HG02943 (cell line): ENCODE data around the gene PGLYRP2.
"Not testable (repeated sequence)": the region's sequence is repeated elsewhere in the genome, so short reads cannot be mapped to it uniquely, and the experiment has no call there.

Experiments used
- ATAC-seq: cut with Tn5 transposase; IDR thresholded peaks from one replicate; pipeline ENCODE4 v1.9.1; 2021; ENCODE audit warnings: mild to moderate bottlenecking, low read depth, moderate library complexity; ENCODE audit not compliant: unreplicated experiment

Gene PGLYRP2

GRCh38 chr19:15479391-15480345 lies at the start of gene PGLYRP2:
PGLYRP2 (minus strand) TSS chr19:15479501; CDS start chr19:15479371, 130 bp downstream.
- no peak for ATAC-seq

- no peak for ATAC-seq
Observed at GRCh38 chr19:15527705-15528104, 48.4 kb upstream of the PGLYRP2 start.

- ATAC-seq: no peak
Observed at GRCh38 chr19:15526408-15526807, 47.1 kb upstream of the PGLYRP2 start.

- no peak for ATAC-seq
Observed at GRCh38 chr19:15525291-15525690, 46.0 kb upstream of the PGLYRP2 start.

- no peak for ATAC-seq
Observed at GRCh38 chr19:15524781-15525180, 45.5 kb upstream of the PGLYRP2 start.

GRCh38 chr19:15519433-15519976 lies 40.2 kb upstream of the PGLYRP2 start:
- ATAC-seq: no peak

GRCh38 chr19:15517778-15518177 lies 38.5 kb upstream of the PGLYRP2 start:
- ATAC-seq: no peak

GRCh38 chr19:15516363-15516762 lies 37.1 kb upstream of the PGLYRP2 start:
- ATAC-seq: no peak

GRCh38 chr19:15515227-15515625 lies 35.9 kb upstream of the PGLYRP2 start:
- not testable (repeated sequence) for ATAC-seq

GRCh38 chr19:15511671-15512424 lies 32.5 kb upstream of the PGLYRP2 start:
- no peak for ATAC-seq

GRCh38 chr19:15508035-15508710 lies 28.9 kb upstream of the PGLYRP2 start, which contains the start of gene CYP4F22:
CYP4F22 (plus strand) TSS chr19:15508525; CDS start chr19:15525337, 16,812 bp downstream.
- ATAC-seq: no peak

- no peak for ATAC-seq
Observed at GRCh38 chr19:15507068-15508034, 28.1 kb upstream of the PGLYRP2 start.

GRCh38 chr19:15506074-15506571 lies 26.8 kb upstream of the PGLYRP2 start:
- ATAC-seq: no peak

GRCh38 chr19:15502264-15502663 lies 23.0 kb upstream of the PGLYRP2 start:
- no peak for ATAC-seq

- no peak for ATAC-seq
Observed at GRCh38 chr19:15501596-15501995, 22.3 kb upstream of the PGLYRP2 start.

GRCh38 chr19:15498910-15499309 lies 19.6 kb upstream of the PGLYRP2 start:
- ATAC-seq: no peak

- no peak for ATAC-seq
Observed at GRCh38 chr19:15498156-15498858, 19.0 kb upstream of the PGLYRP2 start.

GRCh38 chr19:15495151-15495550 lies 15.8 kb upstream of the PGLYRP2 start:
- ATAC-seq: no peak
